Aortic smooth muscle cell (primary cell): ENCODE results near the gene CASP8AP2. TPM values are rescaled to one million over a fixed set of nuclear protein-coding genes. Genes with fewer than 3 reads are reported as not detected.

Experiments
- total RNA-seq: library from RNA; depleted of rRNA; stranded (reverse); fragments of >200 nt; gene quantifications from 2 replicates; pipeline ENCODE4 v1.2.3, GENCODE V29; 2014

Gene CASP8AP2
- 11.7 and 12.6 TPM in 2 replicates for total RNA-seq

GRCh38 chr6:89829472-89830169 lies at the start of gene CASP8AP2:
CASP8AP2 (plus strand) TSS chr6:89829880.

DNA sequence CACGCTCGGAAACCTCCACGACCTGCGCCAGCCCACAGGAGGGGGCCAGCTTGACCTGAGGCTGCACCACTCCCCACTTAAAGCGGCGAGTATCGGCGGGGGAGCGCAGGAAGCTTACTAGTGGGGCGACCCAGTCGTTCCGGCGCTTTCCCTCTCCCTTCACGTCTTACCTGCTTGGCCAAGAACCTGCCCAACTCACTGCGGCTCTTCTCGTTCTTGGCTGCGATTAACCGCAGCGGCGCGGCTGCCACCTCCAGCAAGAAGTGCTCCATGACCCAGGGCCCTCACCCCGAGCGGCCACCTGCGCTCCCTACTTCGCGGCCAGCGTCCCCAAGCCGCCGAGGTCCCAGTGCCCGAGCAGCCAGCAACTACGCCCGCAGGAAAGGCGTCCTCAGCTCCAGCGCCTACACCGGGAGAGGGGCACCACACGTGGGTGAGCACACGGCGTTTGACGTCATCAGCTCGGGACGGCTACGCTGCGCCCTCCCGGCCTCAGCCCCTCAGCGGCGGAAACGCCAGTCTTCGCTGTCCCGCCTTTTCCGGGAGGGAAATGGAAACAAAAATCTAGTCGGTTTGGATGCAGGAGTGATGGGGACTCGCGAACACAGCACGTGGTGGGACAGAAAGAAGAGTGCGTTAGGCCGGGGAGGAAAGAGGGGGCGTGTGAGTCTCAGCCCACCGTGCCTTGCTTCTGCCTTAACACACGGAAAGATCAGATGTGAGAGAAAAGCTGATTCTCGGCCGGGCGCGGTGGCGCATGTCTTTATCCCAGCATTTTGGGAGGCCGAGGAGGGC lies 10.1 kb upstream of the CASP8AP2 start, which contains the start of gene MDN1:
Gene MDN1, minus strand, starts transcription at position 459 of the 795 bp plus-strand sequence. Its CDS starts 187 bp downstream, at position 272.

GRCh38 chr6:89894169-89894568 lies 64.5 kb downstream of the CASP8AP2 start, which contains the start of gene GJA10:
GJA10 (plus strand) TSS chr6:89894469; CDS start chr6:89894469, 0 bp downstream.

Other genes starting within 250 kb of the CASP8AP2 start
- 21.4 and 22.6 TPM in 2 replicates for gene LYRM2, start 191.1 kb upstream of the CASP8AP2 start, total RNA-seq
- 14.0 and 20.1 TPM in 2 replicates for gene MDN1, start 10.1 kb upstream of the CASP8AP2 start, total RNA-seq
- gene GJA10, start 64.6 kb downstream of the CASP8AP2 start, total RNA-seq: not detected in 2 replicates